NCI-H1694 (cell line): ENCODE results near the gene CLNK.

Experiments used
- DNase-seq: peaks from one replicate; lab custom pipeline; 2025; lab: John Stamatoyannopoulos, UW

CLNK gene

DNA sequence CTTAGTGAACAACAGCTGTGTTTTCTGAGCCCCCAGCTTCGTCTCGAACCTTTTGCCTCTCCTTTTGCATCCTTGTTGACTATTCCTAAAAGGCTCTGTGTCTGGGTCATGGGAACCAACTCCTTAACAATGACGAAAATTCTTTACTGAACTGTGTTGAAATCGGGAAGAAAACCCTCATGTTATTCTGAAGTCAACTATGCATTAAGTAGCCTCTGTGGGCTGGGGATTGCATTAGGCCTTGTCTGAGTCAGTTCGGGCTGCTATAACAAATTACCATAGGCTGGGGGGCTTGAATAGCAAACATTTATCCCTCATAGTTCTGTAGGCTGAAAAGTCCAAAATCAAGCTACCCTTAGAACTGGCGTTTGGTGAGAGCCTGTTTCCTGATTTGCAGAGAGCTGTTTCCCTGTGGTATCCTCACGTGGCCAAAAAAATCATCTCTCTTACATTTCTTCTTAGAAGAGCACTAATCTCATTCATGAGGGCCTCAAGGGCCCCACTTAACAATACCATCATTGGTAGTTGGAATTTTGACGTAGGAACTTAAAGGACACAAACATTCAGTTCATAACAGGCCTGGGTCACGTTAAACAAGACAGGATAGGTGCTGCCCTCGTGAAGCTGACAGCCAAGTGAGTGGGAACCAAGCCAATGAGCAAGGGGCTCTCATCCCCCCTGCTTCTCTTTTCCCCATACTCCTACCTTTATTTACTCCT lies 75.9 kb downstream of the CLNK start:
- DNase-seq = no peak

DNA sequence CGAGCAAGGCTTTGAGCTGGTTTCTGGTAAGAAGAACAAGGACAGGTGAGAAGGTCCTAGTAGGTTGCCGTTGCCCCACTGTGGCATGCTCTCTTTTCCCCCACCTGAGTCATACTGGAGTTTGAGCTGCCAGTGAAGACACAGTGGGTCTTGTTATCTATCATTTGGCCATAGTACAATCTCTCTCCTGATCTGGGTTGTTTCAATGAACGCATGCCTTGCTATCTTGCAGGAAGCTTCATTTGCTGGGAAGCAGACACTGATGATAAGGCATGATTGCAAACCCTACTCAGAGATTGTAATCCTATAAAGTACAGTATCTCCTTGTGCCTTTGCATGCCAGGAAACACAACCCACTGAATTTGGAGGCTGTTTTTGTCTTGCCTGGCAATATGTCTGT lies 77.4 kb downstream of the CLNK start:
- DNase-seq = no peak

- no peak for DNase-seq
Observed at GRCh38 chr4:10606483-10607155, 77.9 kb downstream of the CLNK start.

GRCh38 chr4:10605746-10606482 lies 78.7 kb downstream of the CLNK start:
- DNase-seq = no peak

DNA sequence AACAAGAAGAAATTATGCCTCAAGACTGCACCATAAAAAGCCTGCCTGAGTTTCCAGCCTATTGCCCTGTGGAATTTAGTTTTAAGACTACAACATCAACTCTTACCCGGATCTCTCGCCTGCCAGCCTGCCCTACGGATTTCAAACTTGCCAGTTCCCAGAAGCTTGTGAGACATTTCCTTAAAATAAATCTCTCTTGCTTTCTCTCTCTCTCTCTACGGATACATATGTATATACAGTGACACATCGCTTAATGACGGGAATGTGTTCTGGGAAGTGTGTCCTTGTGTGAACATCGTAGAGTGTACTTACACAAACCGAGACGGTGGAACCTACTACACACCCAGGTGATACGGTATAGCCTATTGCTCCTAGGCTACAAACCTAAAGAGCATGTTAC lies 79.5 kb downstream of the CLNK start:
- no peak for DNase-seq

DNA sequence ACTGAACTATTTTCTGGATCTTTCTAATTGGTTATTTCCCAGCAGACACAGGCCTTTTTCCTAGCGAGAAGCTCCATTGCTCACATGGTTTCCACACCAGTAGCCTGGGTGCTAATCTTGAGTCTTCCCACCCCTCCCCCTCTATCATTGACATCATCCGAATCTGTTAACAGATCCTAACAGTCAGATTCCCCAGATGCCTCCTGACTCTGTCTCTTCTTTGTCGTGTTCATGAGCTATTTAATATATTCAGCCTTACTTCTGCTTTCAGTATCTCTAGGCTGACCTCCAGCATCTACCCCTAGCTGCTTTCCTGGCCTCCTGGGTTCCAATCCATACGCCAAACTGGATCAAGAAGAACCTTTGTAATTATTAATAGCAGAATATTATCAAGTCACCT lies 85.0 kb downstream of the CLNK start:
- DNase-seq = no peak

DNA sequence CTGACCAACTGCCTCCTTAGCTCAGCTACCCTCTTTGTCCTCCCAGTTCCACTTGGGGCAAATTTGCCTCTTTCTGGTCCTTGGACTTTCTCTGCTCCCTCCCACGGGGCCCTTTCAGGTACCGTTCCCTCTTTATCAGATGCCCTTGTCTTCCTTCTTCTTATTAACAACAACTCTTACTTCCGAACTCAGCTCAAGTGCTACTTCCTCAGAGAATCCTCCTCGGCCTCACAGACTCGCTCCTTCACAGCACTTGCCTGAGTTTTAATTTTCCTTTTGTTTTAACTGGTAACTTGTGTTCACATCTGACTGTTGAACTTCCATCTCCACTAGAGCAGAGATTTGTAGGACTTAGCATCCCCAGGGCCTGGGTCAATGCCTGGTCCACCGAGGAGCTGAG lies 85.7 kb downstream of the CLNK start:
- no peak for DNase-seq

GRCh38 chr4:10596586-10597290 lies 87.8 kb downstream of the CLNK start:
- DNase-seq = no peak

- DNase-seq = no peak
Observed at GRCh38 chr4:10593130-10593529, 91.4 kb downstream of the CLNK start.

GRCh38 chr4:10590896-10591295 lies 93.7 kb downstream of the CLNK start:
- no peak for DNase-seq

DNA sequence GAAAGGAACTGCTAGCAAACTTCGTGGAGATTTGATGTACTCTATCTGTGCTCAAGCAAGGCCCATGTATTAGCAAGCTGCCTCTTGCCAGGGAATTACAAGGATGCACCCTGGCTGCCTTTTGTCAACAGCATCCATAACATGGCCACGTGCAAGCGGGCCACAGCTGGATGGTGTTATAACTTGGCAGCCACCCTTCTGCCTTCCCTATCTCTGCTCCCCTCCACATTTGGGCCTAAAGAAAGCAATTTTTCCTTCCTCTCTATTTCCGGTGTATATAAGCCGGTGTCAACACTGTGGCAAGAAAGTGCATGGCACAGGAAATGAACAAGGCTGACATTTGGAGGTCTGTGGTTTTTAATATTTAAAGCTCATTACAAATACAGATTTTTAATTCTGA lies 94.8 kb downstream of the CLNK start:
- DNase-seq = no peak

DNA sequence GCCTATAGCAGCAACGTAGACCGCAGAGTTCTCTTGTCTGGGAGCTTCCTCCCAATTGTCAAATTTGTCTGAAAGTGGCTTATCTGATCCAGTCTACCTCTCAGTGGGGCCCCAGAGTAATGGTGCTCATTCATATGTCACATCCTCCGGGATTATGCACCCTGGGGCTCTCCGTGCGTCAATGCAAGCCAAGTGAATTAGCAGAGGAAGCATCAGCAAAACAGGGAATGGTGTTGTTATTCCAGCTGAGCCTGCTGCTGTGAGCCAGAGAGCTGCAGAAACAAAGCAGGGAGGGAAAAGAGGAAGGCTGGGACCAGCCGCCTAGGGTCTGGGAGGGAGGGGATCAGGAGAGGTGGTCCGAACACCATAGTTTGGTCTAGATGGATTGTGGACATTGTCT lies 95.2 kb downstream of the CLNK start:
- DNase-seq = no peak

DNA sequence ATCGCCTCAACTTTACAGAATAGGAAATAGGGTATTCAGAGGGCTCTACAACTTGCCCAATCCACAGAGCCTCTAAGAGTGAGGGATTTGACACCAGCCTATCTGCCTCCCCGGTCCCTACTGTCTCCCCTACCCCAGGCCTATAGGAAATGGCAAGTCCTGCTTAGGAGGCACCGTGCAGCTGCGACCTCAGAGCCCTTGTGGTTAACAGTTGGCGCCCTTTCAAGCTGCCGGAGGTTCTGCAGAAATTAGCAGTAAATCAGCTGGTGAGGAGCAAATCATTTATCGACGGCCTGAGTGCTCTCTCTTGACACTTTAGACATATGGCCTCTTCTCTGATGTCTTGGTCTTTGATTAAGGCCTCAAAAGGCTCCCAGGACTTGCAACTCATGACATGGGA lies 96.9 kb downstream of the CLNK start:
- no peak for DNase-seq

DNA sequence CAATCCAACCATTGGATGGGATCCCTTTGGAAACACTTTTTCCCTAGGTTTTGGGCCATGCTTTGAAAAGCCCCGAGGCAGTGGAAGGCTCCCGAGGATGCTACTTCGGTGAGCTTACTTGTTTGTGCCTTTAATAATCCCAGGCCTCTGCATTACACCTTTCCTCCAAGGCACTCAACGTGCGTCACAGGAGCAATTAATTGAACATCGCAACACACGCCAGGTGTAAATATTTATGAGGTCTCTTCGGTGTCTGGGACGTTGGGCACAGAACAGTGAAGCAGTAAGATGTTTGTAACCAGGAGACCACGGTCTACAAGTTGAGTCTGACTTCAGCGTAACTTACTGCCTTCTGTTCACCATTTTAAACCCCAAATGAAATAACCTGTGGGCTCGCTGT lies 97.3 kb downstream of the CLNK start:
- no peak for DNase-seq

GRCh38 chr4:10584042-10584441 lies 100.5 kb downstream of the CLNK start:
- DNase-seq = no peak

- no peak for DNase-seq
Observed at GRCh38 chr4:10582951-10583350, 101.6 kb downstream of the CLNK start.

- peak; percentile 25 for DNase-seq
Observed at GRCh38 chr4:10582059-10582686, 102.4 kb downstream of the CLNK start.

GRCh38 chr4:10581022-10581421 lies 103.5 kb downstream of the CLNK start:
- no peak for DNase-seq

DNA sequence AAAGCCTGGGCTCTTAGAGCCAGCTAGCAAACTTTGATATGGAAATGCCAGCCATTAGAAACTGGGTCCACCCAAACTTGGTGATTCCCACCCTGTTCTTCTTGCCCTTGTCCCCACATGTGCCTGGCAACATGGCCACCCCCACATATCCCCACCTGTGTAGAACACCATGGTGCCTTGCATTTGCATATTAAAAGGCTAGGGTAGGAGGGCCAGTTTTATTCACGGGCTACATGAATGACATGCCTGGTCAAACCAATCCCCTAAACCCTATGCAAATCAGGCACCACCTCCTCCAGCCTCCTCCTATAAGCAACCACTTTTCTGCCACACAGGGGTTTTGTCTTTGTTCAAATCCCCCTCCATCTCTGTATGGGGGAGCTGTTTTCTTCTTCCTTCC lies 104.9 kb downstream of the CLNK start:
- no peak for DNase-seq

- no peak for DNase-seq
Observed at GRCh38 chr4:10577508-10578426, 106.8 kb downstream of the CLNK start.

DNA sequence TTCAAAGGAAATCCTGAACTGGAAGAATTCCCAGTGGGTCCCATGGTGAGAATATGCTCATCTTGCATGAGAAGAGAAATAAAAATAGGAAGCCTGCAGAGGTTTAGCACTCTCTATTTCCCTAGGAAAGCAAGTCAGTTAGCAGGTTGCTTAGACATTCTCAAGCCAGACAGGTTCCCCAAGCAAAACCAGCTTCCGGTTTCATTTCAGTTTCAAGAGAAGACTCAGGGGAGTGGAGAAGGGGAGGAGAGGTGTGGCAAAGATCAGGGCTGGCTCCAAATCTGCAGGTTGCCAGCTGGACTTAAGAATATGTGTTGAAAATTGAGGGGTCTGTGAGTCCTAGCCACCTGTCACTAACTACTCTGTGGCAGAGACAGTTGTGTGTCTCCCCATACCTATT lies 107.5 kb downstream of the CLNK start:
- no peak for DNase-seq
